H9 (cell line): ENCODE data around the gene ATG101. TPM values are rescaled to one million over a fixed set of nuclear protein-coding genes. Genes with fewer than 3 reads are reported as not detected.

Experiments
- DNase-seq: peaks from one replicate; pipeline ENCODE4 v3.0.0-alpha.2; 2017
- H2AFZ ChIP-seq: one replicate; pipeline ENCODE4 v1.6.1; 2013; ENCODE audit warnings: mild to moderate bottlenecking, low read length, control low read depth, moderate library complexity
- H2AK5ac ChIP-seq: 2 replicates; pipeline ENCODE4 v1.6.1; 2013; ENCODE audit warnings: low read length, control low read depth, mixed read lengths; ENCODE audit not compliant: insufficient read length
- H2BK120ac ChIP-seq: one replicate; pipeline ENCODE4 v1.6.1; 2013; ENCODE audit warnings: low read depth, mild to moderate bottlenecking, low read length, control low read depth, inconsistent platforms; ENCODE audit not compliant: poor library complexity, severe bottlenecking
- H2BK12ac ChIP-seq: 2 replicates; pipeline ENCODE4 v1.6.1; 2013; ENCODE audit warnings: low read length, control low read depth, mixed read lengths, low read depth; ENCODE audit not compliant: insufficient read length
- H2BK15ac ChIP-seq: 2 replicates; pipeline ENCODE4 v1.6.1; 2013; ENCODE audit warnings: low read depth, low read length, control low read depth
- H2BK20ac ChIP-seq: one replicate; pipeline ENCODE4 v1.6.1; 2013; ENCODE audit warnings: low read depth, mild to moderate bottlenecking, low read length, control low read depth, inconsistent platforms; ENCODE audit not compliant: poor library complexity, severe bottlenecking
- H2BK5ac ChIP-seq: 2 replicates; pipeline ENCODE4 v1.6.1; 2013; ENCODE audit warnings: low read length, control low read depth, mixed read lengths; ENCODE audit not compliant: insufficient read length
- H3K14ac ChIP-seq: 2 replicates; pipeline ENCODE4 v1.6.1; 2013; ENCODE audit warnings: low read length, control low read depth; ENCODE audit not compliant: insufficient read depth
- H3K18ac ChIP-seq: 2 replicates; pipeline ENCODE4 v1.6.1; 2013; ENCODE audit warnings: low read depth, mild to moderate bottlenecking, mixed read lengths, low read length, control low read depth; ENCODE audit not compliant: insufficient read length
- H3K23ac ChIP-seq: 2 replicates; pipeline ENCODE4 v1.6.1; 2013; ENCODE audit warnings: low read length, control low read depth, mixed read lengths, low read depth; ENCODE audit not compliant: insufficient read length
- H3K23me2 ChIP-seq: 2 replicates; pipeline ENCODE4 v1.6.1; 2013; ENCODE audit warnings: low read depth, mild to moderate bottlenecking, mixed read lengths, low read length, control low read depth; ENCODE audit not compliant: insufficient read length, poor library complexity, severe bottlenecking
- H3K27ac ChIP-seq: 2 replicates; pipeline ENCODE4 v1.5.1; 2013; ENCODE audit warnings: low read length, control low read depth, mixed read lengths, low read depth; ENCODE audit not compliant: insufficient read length
- H3K27me3 ChIP-seq: 2 replicates; pipeline ENCODE4 v1.6.1; 2013; ENCODE audit warnings: low read length, control low read depth, inconsistent platforms; ENCODE audit not compliant: insufficient read depth
- H3K4ac ChIP-seq: 2 replicates; pipeline ENCODE4 v1.6.1; 2013; ENCODE audit warnings: low read depth, mild to moderate bottlenecking, control low read depth, inconsistent platforms, low read length, moderate library complexity
- H3K4me1 ChIP-seq: 2 replicates; pipeline ENCODE4 v1.6.1; 2013; ENCODE audit warnings: low read length, control low read depth, inconsistent platforms; ENCODE audit not compliant: insufficient read depth
- H3K4me2 ChIP-seq: 2 replicates; pipeline ENCODE4 v1.6.1; 2013; ENCODE audit warnings: low read length, control low read depth, mixed read lengths; ENCODE audit not compliant: insufficient read length, insufficient read depth
- H3K56ac ChIP-seq: 2 replicates; pipeline ENCODE4 v1.6.1; 2013; ENCODE audit warnings: low read depth, mild to moderate bottlenecking, mixed read lengths, low read length, control low read depth; ENCODE audit not compliant: insufficient read length
- H3K79me1 ChIP-seq: 2 replicates; pipeline ENCODE4 v1.6.1; 2013; ENCODE audit warnings: low read depth, mild to moderate bottlenecking, moderate library complexity, low read length, control low read depth, inconsistent platforms; ENCODE audit not compliant: insufficient read depth, poor library complexity, severe bottlenecking
- H3K79me2 ChIP-seq: 2 replicates; pipeline ENCODE4 v1.6.1; 2013; ENCODE audit warnings: low read length, control low read depth, inconsistent platforms; ENCODE audit not compliant: insufficient read depth
- H3K9ac ChIP-seq: 2 replicates; pipeline ENCODE4 v1.6.1; 2013; ENCODE audit warnings: low read length, control low read depth, mixed read lengths; ENCODE audit not compliant: insufficient read length; ENCODE audit errors: extremely low read depth
- H3K9me3 ChIP-seq: one replicate; pipeline ENCODE4 v1.6.1; 2013; ENCODE audit warnings: low read depth, low read length, inconsistent platforms; ENCODE audit not compliant: control insufficient read depth
- H3T11ph ChIP-seq: one replicate; pipeline ENCODE4 v1.6.1; 2013; ENCODE audit warnings: mild to moderate bottlenecking, low read length, control low read depth, inconsistent platforms
- H4K20me1 ChIP-seq: one replicate; pipeline ENCODE4 v1.6.1; 2013; ENCODE audit not compliant: control insufficient read depth, insufficient read length, insufficient read depth
- H4K5ac ChIP-seq: 2 replicates; pipeline ENCODE4 v1.6.1; 2013; ENCODE audit warnings: low read depth, mild to moderate bottlenecking, mixed read lengths, low read length, control low read depth; ENCODE audit not compliant: insufficient read length
- H4K8ac ChIP-seq: replicated peaks from 2 replicates; pipeline ENCODE4 v1.6.1; 2013; ENCODE audit warnings: low read length, control low read depth, mixed read lengths, low read depth; ENCODE audit not compliant: insufficient read length
- H4K91ac ChIP-seq: 2 replicates; pipeline ENCODE4 v1.6.1; 2013; ENCODE audit warnings: low read depth, mild to moderate bottlenecking, moderate library complexity, mixed read lengths, low read length, control low read depth; ENCODE audit not compliant: insufficient read length
- H3K27ac Mint-ChIP-seq, 3 experiments: 2 replicates in 2 of 3; 3 replicates in 1 of 3; pipeline ENCODE4 v1.8.0; 2020 to 2021; ENCODE audit warnings: mixed read lengths in 3 of 3, mild to moderate bottlenecking in 1 of 3, moderate library complexity in 1 of 3
- H3K27me3 Mint-ChIP-seq: 2 replicates; pipeline ENCODE4 v1.8.0; 2021; ENCODE audit warnings: low read depth, mild to moderate bottlenecking, moderate library complexity, mixed read lengths
- H3K36me3 Mint-ChIP-seq, 3 experiments: 2 replicates in 2 of 3; 3 replicates in 1 of 3; pipeline ENCODE4 v1.8.0; 2020 to 2021; ENCODE audit warnings: low read depth in 3 of 3, mixed read lengths in 3 of 3; ENCODE audit not compliant: insufficient read depth in 1 of 3
- H3K4me1 Mint-ChIP-seq, 2 experiments: 2 replicates each; pipeline ENCODE4 v1.8.0; 2020; ENCODE audit warnings: mixed read lengths in 2 of 2
- H3K4me3 Mint-ChIP-seq, 2 experiments: 2 replicates in 1 of 2; 3 replicates in 1 of 2; pipeline ENCODE4 v1.8.0; 2020 to 2021; ENCODE audit warnings: mild to moderate bottlenecking in 2 of 2, mixed read lengths in 2 of 2, moderate library complexity in 1 of 2
- H3K9me3 Mint-ChIP-seq, 2 experiments: 2 replicates in 1 of 2; 3 replicates in 1 of 2; pipeline ENCODE4 v1.8.0; 2020; ENCODE audit warnings: mild to moderate bottlenecking in 2 of 2, mixed read lengths in 2 of 2, moderate library complexity in 1 of 2
- CTCF ChIP-seq: fragments of 200-600 bp; sonication (generic); conservative IDR thresholded peaks from 3 replicates; pipeline ENCODE4 v1.8.0; 2021; ENCODE audit warnings: antibody characterized with exemption, mild to moderate bottlenecking
- WGBS: extraction: QIAGEN DNeasy Blood & Tissue Kit; methylation state at CpG from one replicate; pipeline ENCODE4 v1.1.7; 2013; ENCODE audit warnings: missing lambda C conversion rate, low lambda C conversion rate, mixed read lengths; ENCODE audit not compliant: insufficient read length; ENCODE audit errors: extremely low coverage; 5-methylcytosine and 5-hydroxymethylcytosine counted together
- total RNA-seq: library from RNA; stranded (reverse); gene quantifications from 2 replicates; pipeline ENCODE4 v1.2.1, GENCODE V29; 2021

ATG101 gene
- total RNA-seq, 1 experiment from 2014 or later: 58.3 TPM

- Histone ChIP-seq H2BK20ac (no peak overlapping the region), H3K9ac (no peak overlapping the region), H2AK5ac (no peak overlapping the region), H4K5ac (no peak overlapping the region), H2AFZ (no peak overlapping the region), H3K27me3 (no peaks in the 10 kb centered on the region), H4K20me1 (no peaks in the 10 kb centered on the region), H3K4me1 (no peaks in the 10 kb centered on the region; the same call in 1 of the 2 replicates), H3K4me2 (no peak overlapping the region), H3K14ac (no peak overlapping the region), H4K91ac (no peak overlapping the region), H3T11ph (no peak overlapping the region), H3K4ac (no peak overlapping the region), H4K8ac (no peak overlapping the region), H3K23me2 (no peaks in the 10 kb centered on the region), H3K23ac (no peak overlapping the region), H3K18ac (no peak overlapping the region), H3K79me2 (no peaks in the 10 kb centered on the region), H2BK5ac (no peak overlapping the region), H2BK15ac (no peak overlapping the region), H3K79me1 (no peaks in the 10 kb centered on the region), H2BK12ac (no peak overlapping the region), H3K56ac (no peak overlapping the region), H2BK120ac (no peak overlapping the region), H3K9me3 (no peaks in the 10 kb centered on the region), H3K27ac (no peak overlapping the region)
- DNase-seq: no peak
- Mint-ChIP-seq H3K9me3 (no peaks in the 10 kb centered on the region), H3K4me3 (no peak overlapping the region), H3K27me3 (peaks cover 23% of the 10 kb centered on the region), H3K36me3 (no peaks in the 10 kb centered on the region), H3K4me1 (peaks cover 15 to 19% of the 10 kb centered on the region in 2 experiments), H3K27ac (no peak overlapping the region)
- no peak for TF ChIP-seq CTCF
- no CpG with 5 or more reads among the region's 8 CpGs for WGBS
Measured at GRCh38 chr12:52091869-52092268, 22.1 kb downstream of the ATG101 start.
